Lung microvascular endothelial cell (primary cell): ENCODE results near the gene SLC49A3. TPM values are rescaled to one million over a fixed set of nuclear protein-coding genes. Genes with fewer than 3 reads are reported as not detected.
"Not testable (repeated sequence)": the region's sequence is repeated elsewhere in the genome, so short reads cannot be mapped to it uniquely, and the experiment has no call there.

Experiments used
- DNase-seq, 2 donors: peaks; one replicate each; pipeline versions ENCODE4 v3.0.0 to v3.0.0-alpha.2; 2010; ENCODE audit warnings: low read depth in 2 of 2
- total RNA-seq: library from RNA; depleted of rRNA; stranded (reverse); fragments of >200 nt; gene quantifications from 2 replicates; pipeline ENCODE4 v1.2.1, GENCODE V29; 2014

The SLC49A3 gene
- 4.1 and 7.7 TPM in 2 replicates for total RNA-seq

DNA sequence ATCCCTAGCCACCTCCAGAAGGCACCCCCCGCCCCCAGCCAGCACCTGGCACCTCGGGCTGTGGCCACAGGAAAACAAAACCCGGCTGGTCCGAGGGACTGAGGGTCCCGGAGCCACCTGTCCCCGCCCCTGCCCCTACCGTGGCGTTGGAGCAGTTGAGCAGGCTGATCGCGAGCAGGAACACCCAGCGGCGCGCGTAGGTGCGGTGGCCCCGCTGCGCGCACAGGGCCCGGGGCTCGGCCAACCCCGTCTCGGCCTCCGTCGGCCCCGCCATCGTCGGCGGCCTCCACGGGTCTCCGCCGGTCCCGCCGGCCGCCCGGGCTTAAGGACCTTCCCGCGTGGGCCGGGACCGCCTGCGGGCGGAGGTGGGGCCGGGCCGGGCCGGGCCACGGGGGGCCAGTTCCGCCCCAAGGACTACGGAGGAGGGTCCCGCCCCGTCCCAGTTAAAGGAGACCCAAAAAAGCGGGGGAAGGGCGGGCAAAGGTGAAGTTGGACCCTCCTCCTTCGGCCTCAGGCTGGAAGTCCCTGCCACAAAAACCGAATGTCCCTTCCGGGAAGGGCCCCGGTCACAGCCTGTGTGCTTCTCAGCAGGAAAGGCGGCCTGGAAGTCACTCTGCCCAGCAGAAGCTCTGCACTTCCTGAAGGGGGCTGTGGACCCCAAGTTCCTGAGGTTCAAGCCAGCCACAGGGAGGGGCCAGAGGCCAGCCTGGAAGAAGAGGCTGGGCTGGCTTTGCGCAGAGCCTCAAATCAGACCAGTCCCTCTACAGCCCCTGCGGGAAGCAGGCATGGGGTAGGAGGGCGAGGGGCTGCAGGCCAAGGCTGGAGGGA, at the start of gene SLC49A3:
Gene SLC49A3, minus strand, starts transcription at position 298 of the 828 bp plus-strand sequence. Its CDS starts 24 bp downstream, at position 274.
- DNase-seq = peak in 1 of 2 donors; percentile 33

DNA sequence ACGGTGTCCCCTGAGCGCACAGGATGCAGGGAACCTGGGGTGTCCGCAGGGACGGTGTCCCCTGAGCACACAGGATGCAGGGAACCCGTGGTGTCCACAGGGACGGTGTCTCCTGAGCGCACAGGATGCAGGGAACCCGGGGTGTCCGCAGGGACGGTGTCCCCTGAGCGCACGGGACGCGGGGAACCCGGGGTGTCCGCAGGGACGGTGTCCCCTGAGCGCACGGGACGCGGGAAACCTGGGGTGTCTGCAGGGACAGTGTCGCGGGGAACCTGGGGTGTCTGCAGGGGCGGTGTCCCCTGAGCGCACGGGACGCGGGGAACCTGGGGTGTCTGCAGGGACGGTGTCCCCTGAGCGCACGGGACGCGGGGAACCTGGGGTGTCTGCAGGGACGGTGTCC, 47.6 kb upstream of the SLC49A3 start:
- not testable (repeated sequence) for DNase-seq

DNA sequence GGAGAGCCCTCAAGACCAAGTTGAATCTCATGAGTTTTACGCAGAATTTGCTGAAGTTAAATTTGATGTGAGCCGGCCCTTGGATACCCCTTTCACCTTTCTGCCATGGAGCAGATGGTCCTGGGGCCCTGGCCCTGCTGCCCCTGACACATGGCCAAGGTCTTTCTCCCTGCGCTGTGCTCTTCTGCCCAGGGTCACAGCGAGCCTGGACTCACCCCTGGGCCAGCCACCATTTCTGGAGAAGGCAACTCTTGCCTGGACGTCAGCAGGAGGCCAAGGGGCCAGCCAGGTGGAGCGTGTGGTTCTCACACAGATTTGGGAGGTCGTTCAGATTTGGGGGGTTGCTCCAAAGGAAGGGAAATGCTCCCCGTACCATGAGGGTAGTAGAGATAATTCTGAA, 46.6 kb upstream of the SLC49A3 start:
- DNase-seq = no peak

DNA sequence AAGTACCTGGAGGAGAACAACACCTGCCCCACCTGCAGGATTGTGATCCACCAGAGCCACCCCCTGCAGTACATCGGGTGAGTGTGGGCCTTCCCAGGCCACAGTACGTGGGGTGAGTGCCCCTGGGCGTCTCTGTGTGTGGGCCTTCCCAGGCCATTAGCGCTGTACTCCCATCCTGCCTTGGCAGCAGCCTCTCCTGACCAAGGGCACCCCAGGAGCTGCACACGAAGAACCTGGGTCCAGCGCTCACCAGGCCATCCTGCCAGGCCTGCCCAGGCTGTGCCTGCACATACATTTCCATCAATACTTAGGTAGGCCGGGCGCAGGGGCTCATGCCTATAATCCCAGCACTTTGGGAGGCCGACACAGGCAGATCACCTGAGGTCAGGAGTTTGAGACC, 46.0 kb upstream of the SLC49A3 start:
- DNase-seq = no peak

DNA sequence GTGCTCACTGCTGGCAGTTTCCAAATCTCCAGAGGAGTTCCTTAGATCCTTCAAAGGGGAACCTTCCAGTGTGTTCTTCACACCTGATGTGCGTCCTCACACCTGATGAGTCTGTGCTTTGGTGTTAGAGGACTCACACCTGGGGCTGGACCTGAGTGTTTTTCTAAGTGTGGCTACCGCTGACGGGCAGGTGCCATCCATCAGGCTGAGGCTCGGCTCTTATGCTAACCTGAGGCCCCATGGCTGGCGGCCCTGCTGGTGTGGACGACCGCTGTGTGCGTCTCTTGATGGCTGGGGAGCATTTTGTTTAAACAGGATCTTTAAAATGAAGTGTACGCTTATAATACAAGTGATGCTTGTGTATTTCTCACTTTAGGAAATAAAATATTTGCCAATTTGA, 45.1 kb upstream of the SLC49A3 start:
- no peak for DNase-seq

DNA sequence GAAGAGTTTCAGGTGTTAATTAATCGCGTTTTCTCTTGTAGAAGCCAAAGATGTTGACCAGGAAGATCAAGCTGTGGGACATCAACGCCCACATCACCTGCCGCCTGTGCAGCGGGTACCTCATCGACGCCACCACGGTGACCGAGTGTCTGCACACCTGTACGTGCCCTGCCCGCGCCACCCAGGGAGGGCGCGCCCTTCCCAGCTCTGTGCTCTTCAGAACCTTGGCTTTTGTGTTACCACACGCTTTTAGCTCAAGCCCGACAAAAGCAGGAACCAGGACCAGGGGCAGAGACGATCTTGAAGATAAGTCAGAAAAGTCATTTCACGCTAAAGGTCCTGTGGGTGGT, 44.7 kb upstream of the SLC49A3 start:
- no peak for DNase-seq

DNA sequence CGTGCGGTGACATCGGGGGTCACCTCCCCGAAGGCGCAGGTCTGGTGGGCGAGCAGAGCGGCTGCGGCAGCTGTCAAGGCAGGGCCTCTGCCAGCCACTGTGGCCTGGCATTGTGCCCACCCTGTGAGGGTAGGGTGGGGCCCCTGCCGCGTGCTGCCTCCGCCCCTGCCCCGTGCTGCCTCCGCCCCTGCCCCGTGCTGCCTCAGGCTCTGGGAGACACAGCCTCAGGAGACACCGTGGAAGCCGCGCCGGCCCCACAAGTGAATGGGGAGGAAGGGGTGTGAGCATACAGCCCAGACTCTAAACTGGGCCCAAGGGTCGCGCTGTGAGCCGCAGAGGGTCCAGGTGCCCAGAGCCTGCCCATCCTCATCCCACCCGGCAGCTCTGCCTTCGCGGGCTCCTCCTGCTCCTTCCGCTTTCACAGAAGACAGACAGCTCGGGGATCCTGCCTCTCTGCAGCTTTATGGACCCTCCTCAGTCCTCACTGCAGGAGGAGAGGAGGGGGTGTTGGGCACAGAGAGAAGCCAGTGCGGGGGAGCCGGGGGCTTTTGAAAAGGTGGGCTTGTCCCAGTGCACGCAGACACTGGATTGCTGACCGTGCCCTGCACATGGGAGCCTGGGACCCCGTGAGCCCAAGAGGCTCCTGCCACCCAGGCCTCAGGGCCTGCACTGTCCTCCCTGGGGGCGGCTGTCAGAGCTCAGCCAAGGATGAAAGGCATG, 44.1 kb upstream of the SLC49A3 start:
- DNase-seq = no peak

DNA sequence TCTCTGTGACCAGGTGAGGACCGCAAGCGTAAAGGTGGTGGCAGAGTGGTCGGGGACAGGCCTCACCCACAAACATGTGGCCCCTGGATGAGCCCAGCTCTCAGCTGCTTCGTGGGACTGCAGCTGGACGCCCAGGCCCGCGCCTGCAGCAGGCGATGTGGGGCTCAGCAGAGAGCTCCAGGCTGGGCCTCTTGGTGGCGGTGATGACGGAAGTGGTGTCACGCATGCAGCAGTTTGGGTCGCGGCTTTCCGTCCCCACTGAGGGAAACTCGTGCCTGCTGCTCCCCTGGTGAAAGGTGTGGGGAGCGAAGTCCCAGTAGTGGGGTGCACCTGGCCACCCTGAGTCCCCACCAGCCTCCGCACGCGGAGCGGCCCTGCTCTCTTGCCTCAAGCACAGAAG, 43.5 kb upstream of the SLC49A3 start:
- no peak for DNase-seq

DNA sequence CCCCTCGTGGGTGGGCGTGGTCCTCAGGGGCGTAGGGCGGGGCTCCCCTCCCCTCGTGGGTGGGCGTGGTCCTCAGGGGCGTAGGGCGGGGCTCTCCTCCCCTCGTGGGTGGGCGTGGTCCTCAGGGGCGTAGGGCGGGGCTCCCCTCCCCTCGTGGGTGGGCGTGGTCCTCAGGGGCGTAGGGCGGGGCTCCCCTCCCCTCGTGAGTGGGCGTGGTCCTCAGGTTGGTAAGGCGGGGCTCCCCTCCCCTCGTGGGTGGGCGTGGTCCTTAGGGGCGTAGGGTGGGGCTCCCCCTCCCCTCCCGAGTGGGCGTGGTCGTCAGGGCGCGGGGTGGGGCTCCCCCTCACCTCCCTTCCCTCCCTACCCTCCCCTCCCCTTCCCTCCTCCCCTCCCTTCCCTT, 43.0 kb upstream of the SLC49A3 start:
- DNase-seq = not testable (repeated sequence)

DNA sequence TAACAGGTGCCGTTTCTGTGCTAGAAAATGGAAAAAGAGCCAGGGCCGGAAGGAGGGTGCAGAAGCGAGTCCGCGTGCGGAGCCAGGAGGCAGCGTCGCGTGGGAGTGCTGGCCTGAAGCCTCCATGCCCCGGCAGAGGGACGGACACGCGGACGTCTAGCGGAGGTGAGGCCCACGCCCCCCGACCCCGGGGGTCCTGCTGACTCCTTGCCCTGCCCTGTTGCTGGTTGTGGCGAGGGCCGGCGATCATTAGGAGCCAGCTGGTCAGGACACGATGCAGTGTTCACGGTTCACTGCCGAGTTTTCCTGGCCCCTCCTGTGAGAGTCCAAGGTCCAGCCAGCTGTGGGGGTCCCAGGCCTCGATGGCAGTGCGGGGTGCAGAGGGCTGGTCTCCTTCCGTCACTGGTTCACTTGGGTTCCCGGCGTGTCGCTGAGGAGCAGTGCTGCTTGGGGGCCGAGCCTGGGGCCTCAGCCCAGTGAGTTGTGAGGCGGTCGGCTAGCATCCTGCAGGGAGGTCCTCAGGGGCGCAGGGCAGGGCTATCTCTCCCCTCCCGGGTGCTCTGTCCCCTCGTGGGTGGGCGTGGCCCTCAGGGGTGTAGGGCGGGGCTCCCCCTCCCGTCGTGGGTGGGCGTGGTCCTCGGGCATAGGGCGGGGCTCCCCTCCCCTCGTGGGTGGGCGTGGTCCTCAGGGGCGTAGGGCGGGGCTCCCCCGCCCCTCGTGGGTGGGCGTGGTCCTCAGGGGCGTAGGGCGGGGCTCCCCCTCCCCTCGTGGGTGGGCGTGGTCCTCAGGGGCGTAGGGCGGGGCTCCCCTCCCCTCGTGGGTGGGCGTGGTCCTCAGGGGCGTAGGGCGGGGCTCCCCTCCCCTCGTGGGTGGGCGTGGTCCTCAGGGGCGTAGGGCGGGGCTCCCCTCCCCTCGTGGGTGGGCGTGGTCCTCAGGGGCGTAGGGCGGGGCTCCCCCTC, 42.3 kb upstream of the SLC49A3 start:
- DNase-seq = not testable (repeated sequence)

DNA sequence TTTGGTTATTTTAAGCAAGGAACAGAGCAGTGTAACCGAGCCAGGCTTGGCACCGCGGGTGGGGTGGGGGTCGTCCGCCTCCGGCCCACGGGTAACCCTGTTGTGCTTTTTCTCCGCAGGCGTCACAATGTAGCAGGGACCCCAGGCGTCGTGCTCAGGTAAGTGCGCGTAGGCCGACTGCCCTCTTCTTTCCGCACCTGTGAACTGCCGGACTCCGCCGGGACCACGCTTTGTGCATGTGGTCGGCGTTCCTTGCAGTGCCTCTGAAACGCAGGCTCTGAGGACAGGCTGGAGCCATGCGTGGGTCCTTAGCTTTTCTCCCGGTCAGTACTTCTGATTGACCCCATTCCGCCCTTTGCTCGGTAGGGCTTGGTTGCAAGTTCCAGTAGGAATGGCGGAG, 41.6 kb upstream of the SLC49A3 start:
- no peak for DNase-seq

DNA sequence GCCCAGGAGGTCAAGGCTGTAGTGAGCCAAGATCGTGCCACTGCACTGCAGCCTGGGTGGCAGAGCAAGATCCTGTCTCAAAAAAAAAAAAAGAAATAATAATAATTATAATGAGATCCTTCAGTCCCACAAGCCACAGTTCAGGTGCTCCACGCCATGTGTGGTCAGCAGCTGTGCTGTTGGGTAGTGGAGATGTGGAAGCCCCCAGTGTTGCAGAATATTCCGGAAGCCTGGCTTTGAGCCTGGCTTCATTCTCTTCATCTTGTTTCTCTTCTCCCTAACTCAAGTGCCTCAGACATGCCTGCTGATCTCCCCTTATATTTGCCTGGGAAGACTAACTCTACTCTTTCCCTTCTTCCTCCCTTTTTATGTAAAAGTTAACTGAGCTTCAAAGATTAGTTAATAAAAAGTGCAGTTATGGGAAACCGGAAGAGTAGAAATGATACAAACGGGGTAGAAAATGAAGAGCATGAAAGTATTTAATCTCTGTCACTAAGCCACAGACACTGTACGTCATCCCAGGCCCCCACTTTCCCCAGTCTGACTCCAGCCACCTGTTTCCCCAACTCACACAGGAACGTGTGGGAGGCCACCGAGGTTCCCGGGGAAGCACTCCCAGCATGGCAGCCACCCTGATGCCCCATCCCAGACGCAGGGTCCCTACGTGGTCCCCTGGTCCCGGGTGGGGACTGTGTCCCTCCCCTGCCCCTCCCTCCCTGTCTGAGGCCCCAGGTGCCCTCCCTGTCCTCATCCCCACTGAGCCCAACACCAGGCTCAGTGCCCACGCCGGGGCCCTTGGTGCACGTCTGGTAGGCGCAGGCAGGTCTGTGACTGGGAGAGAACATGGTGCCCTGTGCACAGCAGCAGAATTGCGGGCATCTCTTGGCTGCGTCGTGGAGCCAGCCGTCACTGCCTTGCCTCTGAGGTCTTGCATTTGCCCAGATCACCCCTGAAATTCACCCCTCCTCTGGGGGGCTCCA, 40.7 kb upstream of the SLC49A3 start:
- DNase-seq = no peak

DNA sequence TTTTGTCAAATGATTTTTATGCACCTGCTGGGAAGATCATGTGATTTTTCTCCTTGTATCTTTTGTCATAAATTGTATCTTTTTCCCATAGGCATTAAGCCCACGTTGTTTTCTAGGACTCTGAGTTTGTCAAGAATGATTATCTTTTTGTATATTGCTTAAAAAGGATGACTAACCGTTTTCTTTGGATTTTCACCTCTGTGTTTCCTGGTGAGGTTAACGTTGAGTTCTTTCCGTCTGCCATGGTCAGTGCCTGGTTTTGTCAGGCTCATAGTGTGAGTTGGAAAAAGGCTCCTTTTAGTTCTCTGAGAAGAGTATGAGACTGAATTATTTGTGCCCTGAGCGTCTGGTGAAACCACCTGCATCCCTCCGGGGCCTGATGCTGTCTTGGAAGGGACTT, 38.6 kb upstream of the SLC49A3 start:
- DNase-seq = no peak

DNA sequence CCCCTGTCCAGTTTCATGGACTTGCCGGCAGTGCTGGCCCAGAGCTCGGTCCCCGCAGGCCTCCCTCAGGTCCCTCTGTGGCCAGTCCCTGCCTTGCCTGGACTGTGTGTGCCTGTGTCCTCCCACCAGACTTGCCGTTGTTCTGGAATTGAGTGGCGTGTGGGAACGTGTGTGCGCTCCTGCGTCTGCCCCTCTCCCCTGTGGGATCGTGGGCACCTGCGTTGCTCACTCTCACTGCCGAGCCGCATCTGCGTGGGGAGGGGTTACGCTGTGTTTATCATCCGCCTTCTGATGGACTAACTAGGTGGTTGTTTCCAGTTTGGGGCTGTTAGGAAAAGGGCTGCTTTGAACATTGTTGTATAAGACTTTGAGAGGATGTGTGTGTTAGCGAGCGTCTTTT, 37.9 kb upstream of the SLC49A3 start:
- DNase-seq = no peak

DNA sequence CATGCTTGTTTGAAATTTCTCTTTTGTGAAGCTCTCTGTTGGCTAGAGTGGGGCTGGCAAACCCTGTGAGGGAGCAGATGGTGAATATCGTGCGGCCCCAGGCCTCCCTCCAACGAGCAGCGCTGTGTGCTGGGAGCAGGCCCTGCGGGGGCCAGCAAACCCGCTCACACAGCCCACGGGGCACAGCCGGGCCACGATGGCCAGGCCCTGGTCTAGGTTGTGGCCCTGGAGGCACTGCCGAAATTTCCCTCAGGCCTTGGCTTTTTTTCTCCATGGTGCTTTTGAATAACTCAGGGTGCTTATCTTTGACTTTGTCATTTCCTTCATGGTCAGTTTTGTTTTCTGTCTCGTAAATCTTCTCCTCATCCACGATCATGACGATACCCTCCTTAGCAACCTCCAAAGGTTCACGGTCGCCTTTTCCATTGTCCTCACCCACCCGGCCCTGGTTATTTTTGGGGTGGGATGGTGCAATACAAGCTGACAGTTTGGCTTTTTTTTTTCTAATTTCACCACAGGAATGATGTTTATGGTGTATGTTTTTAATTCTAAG, 37.4 kb upstream of the SLC49A3 start:
- peak in 1 of 2 donors; percentile 22 for DNase-seq

DNA sequence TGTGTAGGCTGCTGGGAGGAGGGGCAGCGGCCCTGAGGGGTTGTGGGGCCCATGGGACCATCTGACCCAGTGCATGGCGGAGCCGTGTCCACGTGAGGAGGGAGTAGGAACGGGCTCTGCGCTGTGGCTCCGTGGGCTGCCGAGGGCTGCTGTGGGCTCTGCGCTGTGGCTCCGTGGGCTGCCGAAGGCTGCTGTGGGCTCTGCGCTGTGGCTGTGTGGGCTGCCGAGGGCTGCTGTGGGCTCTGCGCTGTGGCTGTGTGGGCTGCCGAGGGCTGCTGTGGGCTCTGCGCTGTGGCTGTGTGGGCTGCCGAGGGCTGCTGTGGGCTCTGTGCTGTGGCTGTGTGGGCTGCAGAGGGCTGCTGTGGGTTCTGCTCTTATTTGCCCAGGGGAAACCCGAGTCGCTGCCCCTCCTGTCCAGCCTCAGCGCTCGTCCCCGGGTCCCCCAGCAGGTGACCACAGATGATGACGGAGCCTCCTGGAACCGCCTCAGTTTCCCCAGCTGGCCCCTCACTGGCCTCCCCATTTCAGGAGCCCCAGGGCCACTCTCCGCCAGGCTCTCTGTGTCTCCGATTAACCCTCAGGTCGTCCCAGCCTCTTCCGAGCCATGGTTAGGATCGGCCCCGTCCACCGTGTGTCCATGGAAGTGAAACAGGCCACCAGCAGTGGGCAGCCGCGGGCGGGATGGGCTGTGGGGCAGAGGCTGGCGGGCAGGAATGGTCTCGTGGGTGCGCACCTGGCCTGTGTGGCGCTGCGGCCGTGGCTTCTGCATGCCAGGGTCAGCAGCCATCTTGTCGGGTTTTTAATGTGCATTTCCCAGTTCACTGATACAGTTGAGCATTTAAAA, 36.7 kb upstream of the SLC49A3 start:
- DNase-seq = no peak

DNA sequence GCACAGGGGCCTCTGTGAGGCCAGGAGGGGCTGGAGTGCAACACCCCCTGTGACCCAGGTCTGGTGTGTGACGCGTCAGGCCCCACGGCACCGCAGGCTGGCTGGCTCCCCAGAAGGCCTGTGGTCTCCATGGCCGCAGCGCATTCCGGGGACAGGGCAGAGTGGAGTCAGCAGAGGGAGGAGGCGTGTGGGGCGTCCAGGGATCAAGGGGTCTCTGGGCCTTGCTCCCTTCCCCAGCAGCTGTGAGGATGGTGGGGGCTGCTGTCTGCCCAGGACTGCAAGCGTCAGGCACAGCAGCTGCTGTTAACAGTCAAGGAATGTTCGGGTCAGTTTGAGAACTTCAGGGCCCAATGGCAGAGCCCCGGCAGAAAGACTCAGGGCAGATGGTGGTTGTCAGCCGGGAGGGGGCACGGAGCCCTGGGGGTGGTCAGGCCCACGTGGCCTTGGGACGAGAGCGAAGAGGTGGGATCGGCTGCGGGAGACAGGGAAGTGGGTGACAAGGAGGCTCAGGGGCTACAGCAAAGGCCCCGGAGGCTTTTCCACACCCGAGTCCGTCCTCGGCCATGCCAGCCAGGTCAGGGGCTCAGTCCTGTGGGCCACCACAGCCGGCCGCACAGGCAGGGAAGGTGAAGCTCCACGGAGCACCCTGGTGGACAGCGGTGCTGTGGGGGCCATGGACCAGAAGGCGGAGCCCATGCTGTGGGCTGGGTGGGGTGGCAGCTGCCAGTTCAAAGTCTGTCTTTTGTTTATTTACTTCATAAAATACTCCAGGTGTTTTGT, 35.0 kb upstream of the SLC49A3 start:
- no peak for DNase-seq

DNA sequence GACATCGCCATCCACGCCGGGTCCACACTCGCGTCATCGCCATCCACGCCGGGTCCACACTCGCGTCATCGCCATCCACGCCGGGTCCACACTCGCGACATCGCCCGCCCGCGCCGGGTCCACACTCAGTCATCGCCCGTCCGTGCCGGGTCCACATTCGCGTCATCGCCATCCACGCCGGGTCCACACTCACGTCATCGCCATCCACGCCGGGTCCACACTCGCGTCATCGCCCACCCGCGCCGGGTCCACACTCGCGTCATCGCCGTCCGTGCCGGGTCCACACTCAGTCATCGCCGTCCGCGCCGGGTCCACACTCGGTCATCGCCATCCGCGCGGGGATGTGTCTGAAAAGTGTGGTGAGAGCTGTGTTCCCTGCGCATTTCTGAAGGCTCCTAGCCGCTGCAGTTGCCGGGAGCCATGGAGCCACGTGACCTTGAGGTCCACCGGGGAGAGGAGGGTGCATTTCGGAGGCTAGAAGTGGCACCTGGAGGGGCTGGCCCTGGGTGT, 34.0 kb upstream of the SLC49A3 start:
- no peak for DNase-seq
